Measurements from ENCODE around the gene TXNL1. TPM values are rescaled to one million over a fixed set of nuclear protein-coding genes. Genes with fewer than 3 reads are reported as not detected.
"Not testable (repeated sequence)": the region's sequence is repeated elsewhere in the genome, so short reads cannot be mapped to it uniquely, and the experiment has no call there.

The TXNL1 gene
- total RNA-seq, 2 experiments from 2014 or later = 41.5 to 41.6 TPM

GRCh38 chr18:56576826-56577573 lies 61.4 kb downstream of the TXNL1 start:
- no peak overlapping the region for H3K27ac ChIP-seq (ENCODE audit: low read depth in 1 of 2, low read length in 2 of 2)
- CTCF ChIA-PET = interaction anchor here (0.5 kb wide), 1 partner anchor 10 kb away, joined by 4 read pairs; no protein-coding TSS in a partner anchor
- H3K4me1 Mint-ChIP-seq (ENCODE audit: low read depth) = no peaks in the 10 kb centered on the region
- peaks cover 4 to 5% of the 10 kb centered on the region in 2 experiments for H3K27me3 ChIP-seq (ENCODE audit: control insufficient read depth in 1 of 2, insufficient read depth in 2 of 2, low read length in 2 of 2)
- DNase-seq = no peak
- no peaks in the 10 kb centered on the region for H3K36me3 ChIP-seq (ENCODE audit: insufficient read depth, low read length)
- H3K4me1 ChIP-seq (ENCODE audit: insufficient read depth, low read length) = no peaks in the 10 kb centered on the region
- H3K27me3 Mint-ChIP-seq = peaks cover 17% of the 10 kb centered on the region
- no peak overlapping the region for H3K27ac Mint-ChIP-seq
- POLR2A ChIA-PET = no interaction called here
- intact Hi-C loops (cut with DNase I, micrococcal nuclease) = loop anchor here (1.0 to 5.0 kb wide), 4 partner anchors 1162 to 1345 kb away; no protein-coding TSS in a partner anchor
- ATAC-seq (ENCODE audit: poor library complexity) = no peak
- no peak overlapping the region for H3K4me3 Mint-ChIP-seq
- no peaks in the 10 kb centered on the region for H3K36me3 Mint-ChIP-seq (ENCODE audit: low read depth)
- no peak overlapping the region for H3K4me3 ChIP-seq (ENCODE audit: low read length)
- no peak for TF ChIP-seq CTCF (IDR thresholded peaks at IDR 0.05)
- H3K9me3 ChIP-seq (ENCODE audit: control insufficient read depth in 1 of 2, insufficient read depth in 1 of 2, low read length in 2 of 2) = no peaks in the 10 kb centered on the region
- no peaks in the 10 kb centered on the region for H3K9me3 Mint-ChIP-seq

- no peaks in the 10 kb centered on the region for H3K36me3 ChIP-seq (ENCODE audit: insufficient read depth, low read length)
- no peak overlapping the region for H3K4me3 ChIP-seq (ENCODE audit: low read length)
- DNase-seq (peak in 3 of 14 experiments; percentile 29 to 52 (median 36)), ATAC-seq (ENCODE audit: poor library complexity) (no peak)
- ChIA-PET CTCF (interaction anchor here (0.5 kb wide), 1 partner anchor 9 kb away, joined by 4 read pairs; no protein-coding TSS in a partner anchor), POLR2A (no interaction called here)
- H3K4me1 Mint-ChIP-seq (ENCODE audit: low read depth) = no peaks in the 10 kb centered on the region
- H3K36me3 Mint-ChIP-seq (ENCODE audit: low read depth) = no peaks in the 10 kb centered on the region
- no peak overlapping the region for H3K4me3 Mint-ChIP-seq
- H3K9me3 Mint-ChIP-seq = no peaks in the 10 kb centered on the region
- no peak overlapping the region for H3K27ac Mint-ChIP-seq
- H3K27me3 ChIP-seq (ENCODE audit: control insufficient read depth in 1 of 2, insufficient read depth in 2 of 2, low read length in 2 of 2) = peaks cover 4 to 5% of the 10 kb centered on the region in 2 experiments
- intact Hi-C loops (cut with DNase I, micrococcal nuclease) = loop anchor here (1.0 to 5.0 kb wide), 4 partner anchors 1161 to 1344 kb away; no protein-coding TSS in a partner anchor
- H3K27ac ChIP-seq (ENCODE audit: low read depth in 1 of 2, low read length in 2 of 2) = no peak overlapping the region
- no peaks in the 10 kb centered on the region for H3K4me1 ChIP-seq (ENCODE audit: insufficient read depth, low read length)
- H3K27me3 Mint-ChIP-seq = peaks cover 17% of the 10 kb centered on the region
- TF ChIP-seq CTCF (IDR thresholded peaks at IDR 0.05) = peak; percentile 50
- no peaks in the 10 kb centered on the region for H3K9me3 ChIP-seq (ENCODE audit: control insufficient read depth in 1 of 2, insufficient read depth in 1 of 2, low read length in 2 of 2)
These were observed 62.4 kb downstream of the TXNL1 start for GRCh38 chr18:56575819-56576663.

- H3K27ac ChIP-seq (ENCODE audit: low read depth in 1 of 2, low read length in 2 of 2) = no peak overlapping the region
- TF ChIP-seq CTCF (IDR thresholded peaks at IDR 0.05) = no peak
- ATAC-seq (ENCODE audit: poor library complexity) (no peak), DNase-seq (no peak)
- Mint-ChIP-seq H3K36me3 (ENCODE audit: low read depth) (no peaks in the 10 kb centered on the region), H3K27ac (no peak overlapping the region), H3K9me3 (no peaks in the 10 kb centered on the region), H3K4me3 (no peak overlapping the region), H3K4me1 (ENCODE audit: low read depth) (no peaks in the 10 kb centered on the region), H3K27me3 (peaks cover 17% of the 10 kb centered on the region)
- intact Hi-C loops (cut with DNase I, micrococcal nuclease) = loop anchor here in 1 of 2 experiments (5.0 kb wide), 1 partner anchor 1343 kb away; no protein-coding TSS in a partner anchor
- ChIA-PET POLR2A (no interaction called here), CTCF (no interaction called here)
- peaks cover 4 to 5% of the 10 kb centered on the region in 2 experiments for H3K27me3 ChIP-seq (ENCODE audit: control insufficient read depth in 1 of 2, insufficient read depth in 2 of 2, low read length in 2 of 2)
- no peak overlapping the region for H3K4me3 ChIP-seq (ENCODE audit: low read length)
- H3K9me3 ChIP-seq (ENCODE audit: control insufficient read depth in 1 of 2, insufficient read depth in 1 of 2, low read length in 2 of 2) = no peaks in the 10 kb centered on the region
- no peaks in the 10 kb centered on the region for H3K4me1 ChIP-seq (ENCODE audit: insufficient read depth, low read length)
- no peaks in the 10 kb centered on the region for H3K36me3 ChIP-seq (ENCODE audit: insufficient read depth, low read length)
These were observed 63.5 kb downstream of the TXNL1 start for GRCh38 chr18:56574861-56575260.

GRCh38 chr18:56572267-56572666 lies 66.1 kb downstream of the TXNL1 start:
- H3K9me3 ChIP-seq (ENCODE audit: control insufficient read depth in 1 of 2, insufficient read depth in 1 of 2, low read length in 2 of 2); H3K27ac ChIP-seq (ENCODE audit: low read depth in 1 of 2, low read length in 2 of 2); H3K36me3 ChIP-seq (ENCODE audit: insufficient read depth, low read length); H3K4me3 Mint-ChIP-seq; H3K4me1 ChIP-seq (ENCODE audit: insufficient read depth, low read length); H3K4me1 Mint-ChIP-seq (ENCODE audit: low read depth); H3K27me3 ChIP-seq (ENCODE audit: control insufficient read depth in 1 of 2, insufficient read depth in 2 of 2, low read length in 2 of 2); intact Hi-C loops (cut with DNase I, micrococcal nuclease); H3K4me3 ChIP-seq (ENCODE audit: low read length); H3K27me3 Mint-ChIP-seq; CTCF ChIA-PET; H3K36me3 Mint-ChIP-seq (ENCODE audit: low read depth); POLR2A ChIA-PET; ATAC-seq (ENCODE audit: poor library complexity); DNase-seq; H3K27ac Mint-ChIP-seq; H3K9me3 Mint-ChIP-seq: not testable (repeated sequence)

All from CD4-positive, alpha-beta T cell (primary cell).